Stimulated activated CD4-positive, alpha-beta T cell treated with anti-CD3 and anti-CD28 coated beads, Interleukin-12 subunit alpha, Interleukin-12 subunit beta, amount 100 ng/mL, for 4 hours (primary cell): Measurements from ENCODE around the gene GDPD4.
"Not testable (repeated sequence)": the region's sequence is repeated elsewhere in the genome, so short reads cannot be mapped to it uniquely, and the experiment has no call there.

Source experiments
- DNase-seq: peaks from one replicate; pipeline ENCODE4 v3.0.0-alpha.2; 2020

The GDPD4 gene

GRCh38 chr11:77301510-77301909 lies at the start of gene GDPD4:
TSS of gene GDPD4 (minus strand) at chr11:77301686. CDS start at chr11:77285137, 16,549 bp downstream.
- no peak for DNase-seq

- DNase-seq = no peak
Observed at GRCh38 chr11:77347948-77348347, 46.5 kb upstream of the GDPD4 start.

DNA sequence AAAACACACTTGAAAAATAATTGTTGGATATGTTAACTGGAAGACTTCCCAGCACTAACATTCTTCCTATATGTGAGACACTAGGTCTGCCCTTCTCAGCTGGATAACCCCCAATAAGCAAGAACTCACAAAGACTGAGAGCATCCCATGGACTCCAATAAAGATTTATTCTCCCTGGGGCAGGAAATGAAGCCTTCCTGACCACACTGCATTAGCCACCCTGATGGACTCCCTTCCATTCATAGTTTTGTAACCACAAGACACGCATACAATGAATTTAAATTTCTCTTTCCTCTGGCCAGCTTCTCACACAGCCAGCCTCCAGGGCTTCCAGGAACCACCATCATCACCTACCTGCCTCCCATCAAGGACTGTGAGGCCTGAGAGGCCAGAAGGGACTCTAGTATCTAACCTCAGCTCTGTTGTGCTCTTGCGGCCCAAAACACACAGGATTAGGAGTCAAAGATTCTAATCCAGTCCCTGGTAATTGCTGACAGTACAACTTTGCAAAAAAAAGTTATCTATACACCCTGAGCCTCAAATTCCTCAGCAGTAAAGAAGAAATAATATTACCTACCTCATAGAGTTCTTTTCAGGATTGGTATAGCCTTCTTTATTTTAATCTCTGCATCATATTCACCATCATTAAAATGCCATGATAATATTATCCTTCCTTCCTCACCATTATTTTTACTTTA lies 45.6 kb upstream of the GDPD4 start:
- DNase-seq = no peak

DNA sequence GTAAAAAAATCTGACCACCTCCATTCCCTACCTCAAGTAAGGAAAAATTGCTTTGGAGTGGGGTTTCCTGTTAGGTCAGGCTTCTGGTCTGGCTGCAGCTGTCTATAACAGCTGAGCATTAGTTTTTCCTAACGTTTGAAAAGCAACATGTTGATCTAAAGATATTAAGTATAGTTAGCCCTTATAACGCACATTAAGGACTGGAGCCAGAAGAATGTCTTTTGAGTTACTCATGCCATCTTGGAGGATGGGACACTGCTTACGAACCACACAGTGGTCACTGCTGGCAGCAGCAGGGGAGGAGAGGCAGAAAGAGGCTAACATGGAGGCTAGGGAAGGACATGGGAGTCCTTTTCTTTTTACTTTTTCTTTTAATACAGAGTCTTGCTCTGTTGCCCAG lies 44.1 kb upstream of the GDPD4 start:
- DNase-seq = no peak

GRCh38 chr11:77340501-77340900 lies 39.0 kb upstream of the GDPD4 start:
- DNase-seq = no peak

GRCh38 chr11:77332259-77332658 lies 30.8 kb upstream of the GDPD4 start:
- no peak for DNase-seq

DNA sequence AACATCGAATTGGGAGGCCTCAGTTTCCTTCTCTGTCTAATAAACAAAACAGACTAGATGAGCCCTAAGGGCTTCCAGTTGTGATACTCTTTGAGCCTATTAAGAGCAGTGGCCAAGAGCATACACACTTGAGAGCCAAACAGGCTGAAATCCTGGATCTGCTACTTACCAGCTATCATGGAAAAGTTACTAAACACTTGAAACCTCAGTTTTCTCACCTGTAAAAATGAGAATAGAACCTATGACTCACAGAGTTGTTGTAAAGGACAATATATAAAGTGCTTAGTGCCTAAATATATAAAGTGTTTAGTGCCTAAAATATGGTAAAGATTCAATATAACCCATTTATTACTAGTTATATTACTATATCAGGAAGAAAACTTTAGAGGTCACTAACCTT lies 23.7 kb upstream of the GDPD4 start:
- no peak for DNase-seq

DNA sequence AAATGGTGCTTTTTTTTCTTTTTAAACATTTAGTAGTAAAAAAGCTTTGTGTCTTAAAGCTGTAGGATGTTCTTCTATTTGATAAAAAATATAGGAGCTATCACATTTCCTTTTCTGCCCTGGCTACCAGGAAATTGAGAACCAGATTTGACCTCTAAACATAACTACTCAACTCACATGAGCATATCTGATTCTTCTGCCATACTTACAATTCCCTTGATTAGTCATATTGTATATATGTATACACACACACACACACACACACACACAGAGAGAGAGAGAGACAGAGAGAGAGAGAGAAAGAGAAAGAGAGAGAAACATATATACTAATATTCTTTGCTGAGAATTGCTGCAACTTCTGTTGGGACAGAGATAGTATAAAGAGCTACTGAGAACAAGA lies 23.0 kb upstream of the GDPD4 start:
- DNase-seq = no peak

DNA sequence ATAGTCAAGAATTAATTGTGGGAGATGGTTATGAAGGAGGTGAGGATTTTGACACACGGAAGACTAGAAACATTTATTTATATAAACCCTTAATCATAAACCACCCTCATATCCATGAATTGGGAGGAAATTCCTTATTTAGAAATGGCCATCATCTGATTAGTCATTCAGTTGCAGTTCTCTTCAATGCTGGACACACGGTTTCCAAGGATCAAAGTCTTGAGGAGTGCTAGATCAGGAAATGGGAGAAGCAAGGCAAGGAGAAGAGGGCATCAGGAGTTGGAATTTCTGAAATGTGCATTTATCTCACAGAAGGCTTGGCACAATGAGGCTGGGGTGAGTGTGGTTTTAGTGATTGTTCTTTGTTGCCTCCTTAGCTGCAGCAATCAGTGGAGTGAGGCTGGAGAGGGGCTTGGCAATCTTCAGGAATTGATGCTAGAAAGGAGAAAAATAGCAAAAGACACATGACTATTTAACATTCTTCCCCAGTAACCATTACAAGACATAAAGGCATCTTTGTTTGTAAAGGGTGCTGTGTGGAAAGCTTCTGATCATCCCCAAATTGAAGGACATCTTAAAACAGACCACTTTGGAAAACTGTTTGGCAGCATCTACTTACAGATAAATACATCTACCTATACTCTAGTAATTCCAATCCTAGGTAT lies 21.6 kb upstream of the GDPD4 start:
- no peak for DNase-seq

DNA sequence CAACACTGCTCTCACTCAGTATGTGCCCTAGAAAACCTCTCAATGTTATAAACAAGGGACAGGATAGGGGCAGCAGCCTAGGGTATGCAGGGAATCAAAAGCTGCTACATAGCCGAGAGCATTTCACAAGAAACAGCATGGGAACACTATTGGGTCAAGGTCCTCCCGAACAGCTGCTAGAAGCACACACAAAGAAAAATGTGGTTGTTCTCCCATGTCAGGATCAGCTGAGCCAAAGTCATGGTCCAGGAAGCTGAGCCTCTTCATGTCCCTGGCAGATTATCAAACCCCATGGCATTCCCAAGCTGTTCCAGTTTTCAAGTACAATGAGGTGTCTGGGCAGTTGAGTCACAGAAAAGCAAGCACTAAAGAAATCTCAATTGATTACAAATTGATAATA lies 21.0 kb upstream of the GDPD4 start:
- DNase-seq = no peak

DNA sequence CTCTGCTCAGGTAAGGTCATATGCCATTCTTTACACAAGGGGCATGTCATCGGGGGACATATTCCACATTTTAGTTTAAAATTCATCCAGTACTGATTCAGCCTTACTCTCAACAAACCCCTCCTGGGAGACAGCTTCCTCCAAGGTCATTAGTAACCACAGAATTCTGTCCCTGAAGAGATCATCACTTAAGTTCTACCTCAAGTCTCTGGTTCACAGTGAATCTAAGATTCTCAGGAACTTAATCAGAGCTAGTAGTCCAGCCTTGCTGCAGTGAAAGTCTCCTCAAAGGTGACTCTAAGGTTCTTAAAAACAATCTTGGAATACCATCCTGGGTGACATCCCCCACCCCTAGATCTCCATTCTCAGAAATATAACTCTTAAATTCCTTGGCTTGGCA lies 18.9 kb upstream of the GDPD4 start:
- DNase-seq = no peak

GRCh38 chr11:77318600-77318999 lies 17.1 kb upstream of the GDPD4 start:
- no peak for DNase-seq

DNA sequence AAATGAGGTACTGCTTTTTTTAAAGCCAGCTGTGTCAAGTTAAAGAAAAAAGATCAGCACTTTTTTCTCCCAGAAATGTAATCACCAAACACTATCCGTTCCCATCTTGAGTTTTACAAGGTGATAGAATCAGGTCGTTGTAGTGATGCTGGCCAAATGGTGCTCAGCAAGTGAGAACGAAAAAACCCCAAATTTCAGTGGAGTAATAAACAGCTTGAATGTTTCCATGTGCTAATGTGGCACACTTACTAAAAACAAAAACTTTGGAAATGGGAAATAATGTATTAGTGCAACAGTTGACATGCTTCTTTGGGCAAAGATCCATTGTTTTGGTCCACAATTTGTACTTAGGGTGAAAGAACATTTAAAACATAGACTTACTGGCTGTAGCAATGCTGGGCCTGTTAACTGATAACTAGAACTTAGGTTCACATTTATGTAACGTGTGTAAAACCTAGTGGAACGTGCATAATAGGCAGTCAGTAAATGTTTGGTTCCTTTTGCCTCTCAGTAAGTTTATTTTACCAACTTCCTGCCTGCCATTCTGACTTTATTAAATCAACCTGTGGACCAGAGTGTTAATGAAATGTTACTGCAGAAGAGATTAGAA lies 15.4 kb upstream of the GDPD4 start:
- no peak for DNase-seq

DNA sequence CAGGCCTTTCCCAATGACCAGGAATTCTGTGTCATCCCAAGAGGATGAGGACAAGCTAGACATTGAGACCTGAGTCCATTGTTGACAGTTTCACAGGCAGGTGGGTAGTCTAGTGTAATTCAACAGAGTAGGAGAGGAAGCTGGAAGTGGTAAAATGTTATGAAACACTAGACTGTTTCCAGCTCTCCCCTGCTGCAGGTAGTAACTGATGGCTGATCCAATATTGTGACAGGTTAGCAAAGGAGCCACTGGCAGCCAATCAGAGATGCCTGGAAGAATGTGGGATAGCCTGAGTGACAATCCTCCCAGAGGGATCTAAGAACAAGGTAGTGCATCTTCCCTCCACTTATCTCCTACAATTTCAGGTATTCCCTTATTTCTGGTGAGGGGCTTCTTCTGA lies 10.6 kb upstream of the GDPD4 start:
- DNase-seq = no peak

DNA sequence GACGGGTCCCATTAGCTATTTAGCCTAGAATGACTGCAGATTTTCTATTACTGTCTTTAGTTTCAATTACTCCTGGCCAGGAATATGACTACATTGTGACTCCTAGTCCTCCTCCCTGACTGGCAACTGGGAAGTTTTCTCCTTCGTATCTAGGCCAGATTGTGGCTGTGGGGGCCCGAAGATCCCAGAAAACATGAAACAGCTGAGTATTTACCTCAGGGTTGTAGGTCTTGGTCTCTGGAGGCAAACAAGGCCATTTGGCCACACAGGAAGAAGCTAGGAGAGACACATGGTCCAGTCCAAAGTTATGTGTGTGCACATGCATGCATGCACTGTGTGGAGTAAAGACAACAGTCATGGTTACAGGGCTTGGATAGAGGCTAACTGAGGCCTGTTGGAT lies 10.2 kb upstream of the GDPD4 start:
- DNase-seq = no peak

DNA sequence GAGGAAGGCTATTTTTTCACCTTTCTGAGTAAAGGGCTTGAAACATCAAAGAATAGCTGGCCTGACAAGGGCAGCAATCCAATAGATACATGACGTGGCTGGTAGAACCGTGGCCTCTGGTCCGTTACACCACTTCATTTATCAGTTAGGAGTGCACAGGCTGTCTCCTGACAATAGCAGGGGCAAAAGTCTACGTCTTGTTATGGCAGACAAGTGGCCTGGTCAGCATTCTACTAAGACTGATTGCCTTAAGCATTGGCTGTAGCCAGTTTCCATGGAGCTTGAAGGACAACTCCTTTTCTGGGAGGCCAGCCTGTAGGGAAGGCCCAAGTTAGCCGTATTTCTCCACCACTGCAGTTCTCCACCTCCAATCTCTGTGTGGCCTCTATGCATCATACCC lies 9.2 kb upstream of the GDPD4 start:
- DNase-seq = no peak

DNA sequence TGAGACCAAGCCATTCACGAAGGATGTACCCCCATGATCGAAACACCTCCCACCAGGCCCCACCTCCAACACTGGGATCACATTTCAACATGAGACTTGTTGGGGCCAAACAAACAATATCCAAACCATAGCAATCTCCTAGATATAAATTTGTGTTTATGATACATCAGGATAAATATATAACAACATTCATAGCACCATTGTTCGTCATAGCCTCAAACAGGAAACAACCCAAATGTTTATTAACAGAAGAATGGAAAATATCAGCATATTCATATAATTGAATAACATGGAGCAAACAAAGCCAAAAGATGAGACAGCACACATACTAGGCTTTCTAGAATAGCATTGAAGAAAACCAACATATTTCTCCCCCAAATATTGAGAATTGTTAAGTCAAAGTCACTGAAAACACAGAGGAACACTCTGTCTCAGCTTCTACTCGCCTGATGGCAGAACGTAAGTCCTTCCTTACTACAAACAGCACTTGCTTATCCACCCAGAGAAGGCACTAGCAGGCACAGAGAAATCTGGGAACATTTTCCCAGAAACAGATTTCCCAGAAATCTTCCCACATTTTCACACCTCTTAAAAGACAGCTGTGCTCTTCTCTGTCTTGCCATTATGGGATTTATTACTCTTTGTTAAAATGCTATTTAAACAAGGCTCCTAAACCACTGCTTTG lies 8.1 kb upstream of the GDPD4 start:
- DNase-seq = no peak

- DNase-seq = no peak
Observed at GRCh38 chr11:77308838-77309237, 7.4 kb upstream of the GDPD4 start.

DNA sequence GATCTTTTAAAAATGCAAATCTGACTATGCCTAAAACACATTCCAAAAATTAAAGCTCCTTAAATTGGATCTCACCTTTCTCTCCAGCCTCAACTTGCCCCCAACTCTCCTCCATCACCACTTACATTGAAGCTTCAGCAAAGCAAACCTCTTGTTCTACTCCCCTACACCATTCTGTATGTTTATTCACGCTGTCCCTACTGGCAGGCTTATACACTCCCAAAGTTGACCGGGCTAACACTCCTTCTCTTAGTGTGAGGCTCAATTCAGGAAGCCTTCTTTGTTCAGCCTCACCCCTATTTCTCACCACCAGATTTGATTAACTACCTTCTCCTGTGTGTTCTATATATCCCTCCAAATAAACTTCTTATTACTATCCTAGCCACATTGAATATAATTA lies 1.8 kb upstream of the GDPD4 start:
- no peak for DNase-seq

GRCh38 chr11:77302752-77303151 lies 1.3 kb upstream of the GDPD4 start:
- no peak for DNase-seq

DNA sequence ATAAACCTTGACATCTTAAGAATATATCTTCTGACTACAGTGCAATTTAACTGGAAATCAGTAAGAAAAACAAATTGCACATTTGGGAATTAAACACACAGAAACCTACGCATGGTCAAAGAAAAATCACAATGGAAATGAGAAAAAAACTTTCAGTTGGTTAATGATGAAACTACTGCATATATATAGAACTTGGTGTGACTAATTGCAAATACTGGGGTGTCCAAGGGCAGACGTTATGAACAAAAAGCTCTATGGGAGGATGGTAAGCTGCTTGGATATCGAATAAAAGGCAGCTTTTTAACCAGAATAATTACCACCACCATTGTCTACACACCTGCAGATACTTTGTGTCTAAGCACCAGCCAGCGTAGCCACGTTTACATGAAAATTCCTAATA lies 791 bp downstream of the GDPD4 start:
- DNase-seq = no peak

- DNase-seq = not testable (repeated sequence)
Observed at GRCh38 chr11:77300028-77300427, 1.5 kb downstream of the GDPD4 start.

DNA sequence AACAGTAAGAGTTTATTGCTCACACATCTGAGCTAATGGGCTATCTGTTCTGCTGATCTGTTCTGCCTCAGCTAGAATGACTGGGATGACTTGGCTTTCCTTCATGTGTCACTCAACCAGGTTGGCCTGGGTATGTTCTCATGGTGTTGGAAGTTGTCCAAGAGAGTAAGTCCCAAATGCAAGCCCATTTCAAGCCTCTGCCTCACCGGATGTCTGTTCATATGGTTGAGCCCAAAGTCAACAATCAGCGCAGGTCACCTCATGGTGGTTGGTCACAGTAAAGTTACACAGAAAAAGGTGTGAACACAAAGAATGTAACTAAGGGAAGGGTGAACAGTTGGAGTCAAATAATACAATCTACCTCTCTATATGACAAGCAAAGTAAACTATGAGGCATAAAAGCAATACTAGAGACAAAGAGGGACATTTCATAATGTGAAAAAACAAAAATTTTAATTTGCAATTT lies 1.9 kb downstream of the GDPD4 start:
- no peak for DNase-seq

- no peak for DNase-seq
Observed at GRCh38 chr11:77294040-77294439, 7.4 kb downstream of the GDPD4 start.
